Parathyroid adenoma (tissue), 2 donors: ENCODE data around the gene CRY2.
"Not testable (repeated sequence)": the region's sequence is repeated elsewhere in the genome, so short reads cannot be mapped to it uniquely, and the experiment has no call there.

Source experiments
- H2AFZ ChIP-seq: fragments of 300-600 bp; sonication (generic); one replicate; pipeline ENCODE4 v1.7.0; 2017; ENCODE audit warnings: antibody characterized with exemption, mild to moderate bottlenecking
- H3K27ac ChIP-seq: fragments of 300-600 bp; sonication (generic); one replicate; pipeline ENCODE4 v1.7.0; 2017
- H3K27me3 ChIP-seq: fragments of 300-600 bp; sonication (generic); one replicate; pipeline ENCODE4 v1.7.0; 2017; ENCODE audit warnings: low read length; ENCODE audit not compliant: control insufficient read depth, insufficient read depth
- H3K36me3 ChIP-seq: fragments of 300-600 bp; sonication (generic); one replicate; pipeline ENCODE4 v1.7.0; 2017; ENCODE audit warnings: low read length; ENCODE audit not compliant: control insufficient read depth, insufficient read depth
- H3K4me1 ChIP-seq: fragments of 300-600 bp; sonication (generic); one replicate; pipeline ENCODE4 v1.7.0; 2017; ENCODE audit warnings: control low read depth
- H3K4me2 ChIP-seq: fragments of 300-600 bp; sonication (generic); one replicate; pipeline ENCODE4 v1.7.0; 2017; ENCODE audit warnings: low read length
- H3K4me3 ChIP-seq: fragments of 300-600 bp; sonication (generic); one replicate; pipeline ENCODE4 v1.7.0; 2017; ENCODE audit warnings: low read depth, low read length
- H3K79me2 ChIP-seq: fragments of 300-600 bp; sonication (generic); one replicate; pipeline ENCODE4 v1.7.0; 2017; ENCODE audit warnings: control low read depth
- H3K9ac ChIP-seq: fragments of 300-600 bp; sonication (generic); one replicate; pipeline ENCODE4 v1.7.0; 2017; ENCODE audit warnings: mild to moderate bottlenecking
- H3K9me3 ChIP-seq: fragments of 300-600 bp; sonication (generic); one replicate; pipeline ENCODE4 v1.7.0; 2017; ENCODE audit warnings: low read length; ENCODE audit not compliant: control insufficient read depth
- CTCF ChIP-seq: fragments of 300-600 bp; sonication (generic); IDR thresholded peaks from one replicate; pipeline ENCODE4 v1.7.0; 2017; ENCODE audit warnings: antibody characterized with exemption, mild to moderate bottlenecking
- donor health status: primary hyperparathyroidism.

The CRY2 gene

GRCh38 chr11:45902452-45903380, 55.4 kb downstream of the CRY2 start:
- no peak overlapping the region for H3K4me3 ChIP-seq
- no peak overlapping the region for H3K27ac ChIP-seq
- H3K9ac ChIP-seq: no peak overlapping the region
- H3K4me2 ChIP-seq: no peak overlapping the region
- H3K9me3 ChIP-seq: no peaks in the 10 kb centered on the region
- H2AFZ ChIP-seq: no peak overlapping the region
- peaks cover 11% of the 10 kb centered on the region for H3K4me1 ChIP-seq
- H3K79me2 ChIP-seq: peaks cover 5% of the 10 kb centered on the region
- H3K36me3 ChIP-seq: no peaks in the 10 kb centered on the region
- no peaks in the 10 kb centered on the region for H3K27me3 ChIP-seq
- no peak for TF ChIP-seq CTCF

- Histone ChIP-seq H3K9me3 (no peaks in the 10 kb centered on the region), H3K36me3 (no peaks in the 10 kb centered on the region), H3K27ac (no peak overlapping the region), H3K4me2 (no peak overlapping the region), H3K27me3 (no peaks in the 10 kb centered on the region), H3K4me3 (no peak overlapping the region), H3K9ac (no peak overlapping the region), H3K79me2 (no peaks in the 10 kb centered on the region), H2AFZ (no peak overlapping the region), H3K4me1 (no peaks in the 10 kb centered on the region)
- TF ChIP-seq CTCF: no peak
Observed at GRCh38 chr11:45904309-45904915, 57.1 kb downstream of the CRY2 start.

DNA sequence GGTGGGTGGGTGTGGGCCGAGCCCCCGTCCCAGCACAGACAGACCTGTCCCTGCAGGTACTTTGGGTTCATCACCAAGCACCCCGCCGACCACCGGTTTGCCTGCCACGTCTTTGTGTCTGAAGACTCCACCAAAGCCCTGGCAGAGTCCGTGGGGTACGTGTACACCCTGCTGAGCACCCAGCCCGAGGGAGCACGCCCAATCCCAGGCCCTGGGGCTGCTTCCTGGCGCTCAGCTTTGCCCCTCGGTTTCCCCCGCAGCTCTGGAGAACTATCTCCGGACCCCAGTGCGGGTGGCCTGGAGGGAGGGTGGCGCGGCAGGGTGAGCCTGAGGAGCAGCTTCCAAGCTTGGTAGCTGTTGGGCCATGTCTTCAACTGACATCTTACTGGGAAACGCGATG, 57.8 kb downstream of the CRY2 start:
- no peaks in the 10 kb centered on the region for H3K27me3 ChIP-seq
- no peak overlapping the region for H3K9ac ChIP-seq
- H3K4me2 ChIP-seq: no peak overlapping the region
- no peak overlapping the region for H3K4me3 ChIP-seq
- H3K4me1 ChIP-seq: no peaks in the 10 kb centered on the region
- H2AFZ ChIP-seq: no peak overlapping the region
- TF ChIP-seq CTCF: no peak
- no peaks in the 10 kb centered on the region for H3K36me3 ChIP-seq
- H3K79me2 ChIP-seq: no peaks in the 10 kb centered on the region
- no peaks in the 10 kb centered on the region for H3K9me3 ChIP-seq
- no peak overlapping the region for H3K27ac ChIP-seq

DNA sequence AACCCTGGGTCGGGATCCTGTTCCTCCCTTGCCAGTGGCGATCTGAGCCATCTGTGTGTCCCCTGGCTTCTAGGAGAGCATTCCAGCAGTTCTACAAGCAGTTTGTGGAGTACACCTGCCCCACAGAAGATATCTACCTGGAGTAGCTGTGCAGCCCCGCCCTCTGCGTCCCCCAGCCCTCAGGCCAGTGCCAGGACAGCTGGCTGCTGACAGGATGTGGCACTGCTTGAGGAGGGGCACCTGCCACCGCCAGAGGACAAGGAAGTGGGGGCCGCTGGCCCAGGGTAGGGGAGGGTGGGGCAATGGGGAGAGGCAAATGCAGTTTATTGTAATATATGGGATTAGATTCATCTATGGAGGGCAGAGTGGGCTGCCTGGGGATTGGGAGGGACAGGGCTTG, 58.3 kb downstream of the CRY2 start:
- H3K4me2 ChIP-seq, H3K27me3 ChIP-seq, H3K4me3 ChIP-seq, H3K9me3 ChIP-seq, H3K4me1 ChIP-seq, H3K79me2 ChIP-seq, H3K36me3 ChIP-seq, H2AFZ ChIP-seq, H3K27ac ChIP-seq, H3K9ac ChIP-seq: not testable (repeated sequence)

DNA sequence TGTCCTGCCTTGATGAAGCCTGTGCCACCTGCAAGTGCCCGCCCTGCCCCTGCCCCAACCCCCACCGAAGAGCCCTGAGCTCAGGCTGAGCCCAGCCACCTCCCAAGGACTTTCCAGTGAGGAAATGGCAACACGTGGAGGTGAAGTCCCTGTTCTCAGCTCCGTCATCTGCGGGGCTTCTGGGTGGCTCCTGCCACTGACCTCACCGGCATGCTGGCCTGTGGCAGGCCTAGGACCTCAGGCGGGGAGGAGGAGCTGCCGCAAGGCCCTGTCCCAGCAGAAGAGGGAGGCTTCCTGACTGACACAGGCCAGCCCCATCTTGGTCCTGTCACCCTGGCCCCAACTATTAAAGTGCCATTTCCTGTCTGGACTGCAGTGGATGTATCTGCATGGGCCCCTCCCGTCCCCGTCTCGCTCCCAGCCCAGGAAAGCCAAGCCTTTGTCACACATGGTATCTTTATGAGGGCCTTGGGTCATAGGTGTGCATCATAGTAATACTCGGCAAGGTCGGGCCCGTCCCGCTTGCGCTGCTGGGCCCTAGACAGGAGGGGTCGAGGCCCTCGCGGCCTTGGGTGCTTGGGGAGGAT, 58.9 kb downstream of the CRY2 start:
- no peak overlapping the region for H3K4me2 ChIP-seq
- H3K9me3 ChIP-seq: no peaks in the 10 kb centered on the region
- no peaks in the 10 kb centered on the region for H3K79me2 ChIP-seq
- no peaks in the 10 kb centered on the region for H3K4me1 ChIP-seq
- H2AFZ ChIP-seq: no peak overlapping the region
- no peak overlapping the region for H3K9ac ChIP-seq
- no peaks in the 10 kb centered on the region for H3K27me3 ChIP-seq
- TF ChIP-seq CTCF: no peak
- H3K27ac ChIP-seq: no peak overlapping the region
- H3K36me3 ChIP-seq: no peaks in the 10 kb centered on the region
- no peak overlapping the region for H3K4me3 ChIP-seq
